Ovary (tissue), 3 donors: ENCODE measurements around the gene CCNI2.

Source experiments
- POLR2A ChIP-seq: fragments of 450-650 bp; IDR thresholded peaks from one replicate; pipeline ENCODE4 v1.6.1; 2017; ENCODE audit warnings: antibody characterized with exemption, mild to moderate bottlenecking, moderate library complexity
- TF ChIP-seq, protein P1 (sequence below), 3 donors: fragments of 450-650 bp in 2 of 3; fragments of 200-600 bp in 1 of 3; IDR thresholded peaks; one replicate each; pipeline versions ENCODE4 v1.5.1 to v1.8.0; 2016 to 2022; ENCODE audit warnings: antibody characterized with exemption in 3 of 3, mild to moderate bottlenecking in 1 of 3
- donor health status: DM: no; HTN: no; CAD: no.

DNA sequence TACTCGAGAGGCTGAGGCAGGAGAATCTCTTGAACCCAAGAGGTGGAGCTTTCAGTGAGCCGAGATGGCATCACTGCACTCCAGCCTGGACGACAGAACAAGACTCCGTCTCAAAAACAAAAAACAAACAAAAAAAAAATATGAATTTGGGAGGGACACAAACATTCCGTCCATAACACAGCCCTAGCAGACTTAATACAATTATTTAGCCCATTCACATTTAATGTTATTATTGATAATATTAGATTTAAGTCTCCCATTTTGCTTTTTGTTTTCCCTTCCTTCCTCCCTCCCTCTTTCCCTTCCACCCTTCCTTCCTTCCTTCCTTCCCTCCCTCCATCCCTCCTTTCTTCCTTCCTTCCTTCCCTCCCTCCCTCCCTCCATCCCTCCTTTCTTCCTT, 4.6 kb upstream of the CCNI2 start:
- TF ChIP-seq, protein P1, sequence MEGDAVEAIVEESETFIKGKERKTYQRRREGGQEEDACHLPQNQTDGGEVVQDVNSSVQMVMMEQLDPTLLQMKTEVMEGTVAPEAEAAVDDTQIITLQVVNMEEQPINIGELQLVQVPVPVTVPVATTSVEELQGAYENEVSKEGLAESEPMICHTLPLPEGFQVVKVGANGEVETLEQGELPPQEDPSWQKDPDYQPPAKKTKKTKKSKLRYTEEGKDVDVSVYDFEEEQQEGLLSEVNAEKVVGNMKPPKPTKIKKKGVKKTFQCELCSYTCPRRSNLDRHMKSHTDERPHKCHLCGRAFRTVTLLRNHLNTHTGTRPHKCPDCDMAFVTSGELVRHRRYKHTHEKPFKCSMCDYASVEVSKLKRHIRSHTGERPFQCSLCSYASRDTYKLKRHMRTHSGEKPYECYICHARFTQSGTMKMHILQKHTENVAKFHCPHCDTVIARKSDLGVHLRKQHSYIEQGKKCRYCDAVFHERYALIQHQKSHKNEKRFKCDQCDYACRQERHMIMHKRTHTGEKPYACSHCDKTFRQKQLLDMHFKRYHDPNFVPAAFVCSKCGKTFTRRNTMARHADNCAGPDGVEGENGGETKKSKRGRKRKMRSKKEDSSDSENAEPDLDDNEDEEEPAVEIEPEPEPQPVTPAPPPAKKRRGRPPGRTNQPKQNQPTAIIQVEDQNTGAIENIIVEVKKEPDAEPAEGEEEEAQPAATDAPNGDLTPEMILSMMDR (IDR thresholded peaks at IDR 0.05), result no peak
- no peak for TF ChIP-seq POLR2A
